Thymus (tissue), 11 donors: Measurements from ENCODE around the gene TMEM120B. TPM values are rescaled to one million over a fixed set of nuclear protein-coding genes. Genes with fewer than 3 reads are reported as not detected.

Source experiments
- DNase-seq, 9 donors: peaks; one replicate each; pipeline ENCODE4 v3.0.0-alpha.2; 2013; ENCODE audit warnings: low spot score in 9 of 9, low read depth in 6 of 9, missing footprints in 1 of 9
- H3K27ac ChIP-seq, 2 donors: one replicate each; pipeline ENCODE4 v1.5.1; 2013; ENCODE audit warnings: control low read depth in 1 of 2, low read depth in 1 of 2, low read length in 1 of 2, mild to moderate bottlenecking in 1 of 2, moderate library complexity in 1 of 2
- H3K27me3 ChIP-seq, 2 donors: one replicate each; pipeline ENCODE4 v1.5.1; 2013; ENCODE audit warnings: low read length in 1 of 2; ENCODE audit not compliant: control insufficient read depth in 2 of 2, insufficient read depth in 1 of 2
- H3K36me3 ChIP-seq, 2 donors: one replicate each; pipeline ENCODE4 v1.5.1; 2013; ENCODE audit warnings: low read length in 1 of 2, mild to moderate bottlenecking in 1 of 2, moderate library complexity in 1 of 2; ENCODE audit not compliant: control insufficient read depth in 2 of 2, insufficient read depth in 2 of 2
- H3K4me1 ChIP-seq, 2 donors: one replicate each; pipeline ENCODE4 v1.5.1; 2013; ENCODE audit warnings: low read length in 2 of 2; ENCODE audit not compliant: control insufficient read depth in 2 of 2, insufficient read depth in 2 of 2
- H3K4me3 ChIP-seq, 2 donors: one replicate each; pipeline ENCODE4 v1.5.1; 2013; ENCODE audit warnings: low read length in 2 of 2, control low read depth in 1 of 2, mild to moderate bottlenecking in 1 of 2
- H3K9me3 ChIP-seq, 2 donors: one replicate each; pipeline ENCODE4 v1.5.1; 2013; ENCODE audit warnings: low read length in 1 of 2, mild to moderate bottlenecking in 1 of 2; ENCODE audit not compliant: control insufficient read depth in 2 of 2, insufficient read depth in 1 of 2
- WGBS: extraction: QIAGEN DNeasy Blood & Tissue Kit; methylation state at CpG from one replicate; pipeline ENCODE4 v1.1.7; 2013; 5-methylcytosine and 5-hydroxymethylcytosine counted together
- polyA plus RNA-seq: library from polyadenylated mRNA; stranded (reverse); fragments of 200-250 nt; gene quantifications from one replicate; pipeline ENCODE4 v1.2.3, GENCODE V29; 2013
- total RNA-seq: library from RNA; stranded (reverse); fragments of 120-200 nt; gene quantifications from one replicate; pipeline ENCODE4 v1.2.4, GENCODE V29; 2013
- donor health status: healthy.

The TMEM120B gene
- total and polyA plus RNA-seq, 2 donors: 2.4 to 7.7 TPM

- Histone ChIP-seq H3K27me3 (no peaks in the 10 kb centered on the region), H3K4me1 (peaks cover 2 to 16% of the 10 kb centered on the region in 2 donors), H3K4me3 (no peak overlapping the region), H3K27ac (no peak overlapping the region), H3K9me3 (peaks cover 0 to 6% of the 10 kb centered on the region in 2 donors), H3K36me3 (peaks cover 0 to 2% of the 10 kb centered on the region in 2 donors)
- DNase-seq: no peak
- WGBS: 92% methylated on average over 25 of the region's 25 CpGs
Observed at GRCh38 chr12:121770813-121771625, 58.5 kb downstream of the TMEM120B start.

GRCh38 chr12:121773011-121773777 lies 60.6 kb downstream of the TMEM120B start:
- WGBS: 60% methylated on average over 14 of the region's 14 CpGs
- H3K4me1 ChIP-seq: peaks cover 7 to 35% of the 10 kb centered on the region in 2 donors
- no peak overlapping the region for H3K27ac ChIP-seq

GRCh38 chr12:121774968-121775474 lies 62.5 kb downstream of the TMEM120B start:
- no peaks in the 10 kb centered on the region for H3K27me3 ChIP-seq
- DNase-seq: no peak
- H3K4me1 ChIP-seq: peaks cover 7 to 45% of the 10 kb centered on the region in 2 donors
- no peak overlapping the region for H3K27ac ChIP-seq
- no peak overlapping the region for H3K4me3 ChIP-seq
- peaks cover 0 to 16% of the 10 kb centered on the region in 2 donors for H3K9me3 ChIP-seq
- peaks cover 19 to 29% of the 10 kb centered on the region in 2 donors for H3K36me3 ChIP-seq
- WGBS: 91% methylated on average over 14 of the region's 14 CpGs

More at GRCh38 chr12:121773011-121773777, 60.6 kb downstream of the TMEM120B start:
- no peaks in the 10 kb centered on the region for H3K27me3 ChIP-seq
- peaks cover 3 to 12% of the 10 kb centered on the region in 2 donors for H3K36me3 ChIP-seq
- DNase-seq: peak in 3 of 9 donors; percentile 74 to 86 (median 83)
- H3K9me3 ChIP-seq: peaks cover 0 to 16% of the 10 kb centered on the region in 2 donors
- H3K4me3 ChIP-seq: no peak overlapping the region

GRCh38 chr12:121775501-121775900 lies 62.9 kb downstream of the TMEM120B start:
- H3K4me1 ChIP-seq: peaks cover 7 to 48% of the 10 kb centered on the region in 2 donors
- H3K27me3 ChIP-seq: no peaks in the 10 kb centered on the region
- H3K36me3 ChIP-seq: peaks cover 23 to 33% of the 10 kb centered on the region in 2 donors
- DNase-seq: no peak
- 85% methylated on average over 16 of the region's 16 CpGs for WGBS
- H3K27ac ChIP-seq: no peak overlapping the region
- no peak overlapping the region for H3K4me3 ChIP-seq
- H3K9me3 ChIP-seq: peaks cover 0 to 16% of the 10 kb centered on the region in 2 donors

- Histone ChIP-seq H3K9me3 (peaks cover 0 to 16% of the 10 kb centered on the region in 2 donors), H3K27me3 (no peaks in the 10 kb centered on the region), H3K4me1 (peaks cover 9 to 57% of the 10 kb centered on the region in 2 donors), H3K27ac (peak overlapping the region in 1 of 2 donors; percentile 25), H3K36me3 (peaks cover 26 to 41% of the 10 kb centered on the region in 2 donors), H3K4me3 (no peak overlapping the region)
- WGBS: 29% methylated on average over 24 of the region's 24 CpGs
- DNase-seq: peak in 4 of 9 donors; percentile 81 to 90 (median 86)
Observed at GRCh38 chr12:121776190-121777098, 63.9 kb downstream of the TMEM120B start.

GRCh38 chr12:121778567-121779421 lies 66.2 kb downstream of the TMEM120B start:
- H3K36me3 ChIP-seq: peaks cover 26 to 42% of the 10 kb centered on the region in 2 donors
- no peak overlapping the region for H3K4me3 ChIP-seq
- peaks cover 20 to 68% of the 10 kb centered on the region in 2 donors for H3K4me1 ChIP-seq
- WGBS: 91% methylated on average over 17 of the region's 17 CpGs
- no peak overlapping the region for H3K27ac ChIP-seq
- H3K9me3 ChIP-seq: peaks cover 0 to 12% of the 10 kb centered on the region in 2 donors
- no peak for DNase-seq
- no peaks in the 10 kb centered on the region for H3K27me3 ChIP-seq

GRCh38 chr12:121779422-121779895 lies 66.9 kb downstream of the TMEM120B start:
- Histone ChIP-seq H3K4me3 (no peak overlapping the region), H3K36me3 (peaks cover 26 to 42% of the 10 kb centered on the region in 2 donors), H3K27ac (no peak overlapping the region), H3K4me1 (peaks cover 20 to 68% of the 10 kb centered on the region in 2 donors), H3K27me3 (no peaks in the 10 kb centered on the region), H3K9me3 (peaks cover 0 to 12% of the 10 kb centered on the region in 2 donors)
- DNase-seq: no peak
- 96% methylated on average over 17 of the region's 17 CpGs for WGBS
